Tongue (tissue), 2 donors: ENCODE data around the gene RBM19. TPM values are rescaled to one million over a fixed set of nuclear protein-coding genes. Genes with fewer than 3 reads are reported as not detected.
"Not testable (repeated sequence)": the region's sequence is repeated elsewhere in the genome, so short reads cannot be mapped to it uniquely, and the experiment has no call there.

Experiments used
- DNase-seq: peaks from one replicate; pipeline ENCODE4 v3.0.0-alpha.2; 2015
- total RNA-seq: library from RNA; depleted of rRNA; stranded (reverse); fragments of >200 nt; gene quantifications from one replicate; pipeline ENCODE4 v1.2.3, GENCODE V29; 2014

The RBM19 gene
- total RNA-seq, 1 donor from 2014 or later = 19.5 TPM

DNA sequence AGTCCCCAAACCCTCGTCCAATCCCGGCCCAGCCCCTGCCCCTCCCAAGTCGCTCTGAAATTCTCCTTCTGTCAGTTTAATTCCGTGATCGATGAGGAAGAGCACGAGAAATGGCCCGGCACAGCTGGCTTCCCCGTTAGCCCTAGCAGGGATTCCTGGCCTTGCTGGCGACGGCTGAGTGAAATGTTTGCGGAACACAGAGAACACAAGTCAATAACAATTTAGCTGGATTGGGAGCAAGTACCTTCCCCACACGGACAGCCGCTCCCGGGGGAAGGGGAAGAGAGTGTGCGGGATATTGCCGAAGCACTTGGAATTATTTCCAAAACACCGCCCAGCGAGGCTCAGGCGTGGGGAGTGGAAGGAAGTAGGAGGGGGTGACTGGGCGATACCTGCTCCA is 134.6 kb downstream of the RBM19 start:
- DNase-seq = no peak

DNA sequence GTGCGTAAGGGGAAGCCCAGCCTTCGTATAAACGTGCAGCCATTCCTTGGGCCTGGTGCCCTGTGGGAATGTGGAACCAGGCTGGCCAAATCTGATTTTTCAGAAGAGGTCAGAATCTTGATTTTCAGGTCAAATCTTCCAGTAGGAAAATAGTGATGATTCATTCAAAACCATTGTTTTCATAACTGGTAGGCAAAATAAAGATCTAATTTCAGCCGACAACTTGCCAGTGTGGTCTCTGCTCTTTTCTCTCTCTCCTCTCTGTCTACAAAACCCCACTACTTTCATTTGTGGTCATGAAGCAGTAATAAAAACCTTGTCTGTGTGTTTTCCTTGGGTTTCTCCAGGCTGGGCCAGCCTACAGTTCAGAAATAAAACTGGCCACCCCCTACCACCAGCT is 135.1 kb downstream of the RBM19 start:
- DNase-seq = no peak

DNA sequence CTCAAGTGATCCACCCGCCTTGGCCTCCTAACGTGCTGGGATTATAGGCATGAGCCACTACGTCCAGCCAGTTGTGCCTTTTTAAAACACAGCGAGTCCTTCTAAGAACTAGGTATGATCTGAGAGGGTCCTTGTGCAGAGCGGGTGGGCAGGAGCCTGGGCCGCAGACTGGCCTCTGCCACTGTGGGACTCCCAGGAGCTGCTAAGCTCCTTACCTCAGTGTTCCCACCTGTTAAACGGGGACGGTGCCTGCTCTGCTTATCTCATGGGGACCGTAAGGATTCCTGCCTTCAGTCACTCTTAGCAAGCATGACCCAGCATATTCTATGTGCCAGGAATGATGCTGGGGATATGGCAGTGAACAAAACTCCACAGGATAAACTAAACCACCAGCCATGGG is 136.9 kb downstream of the RBM19 start:
- no peak for DNase-seq

DNA sequence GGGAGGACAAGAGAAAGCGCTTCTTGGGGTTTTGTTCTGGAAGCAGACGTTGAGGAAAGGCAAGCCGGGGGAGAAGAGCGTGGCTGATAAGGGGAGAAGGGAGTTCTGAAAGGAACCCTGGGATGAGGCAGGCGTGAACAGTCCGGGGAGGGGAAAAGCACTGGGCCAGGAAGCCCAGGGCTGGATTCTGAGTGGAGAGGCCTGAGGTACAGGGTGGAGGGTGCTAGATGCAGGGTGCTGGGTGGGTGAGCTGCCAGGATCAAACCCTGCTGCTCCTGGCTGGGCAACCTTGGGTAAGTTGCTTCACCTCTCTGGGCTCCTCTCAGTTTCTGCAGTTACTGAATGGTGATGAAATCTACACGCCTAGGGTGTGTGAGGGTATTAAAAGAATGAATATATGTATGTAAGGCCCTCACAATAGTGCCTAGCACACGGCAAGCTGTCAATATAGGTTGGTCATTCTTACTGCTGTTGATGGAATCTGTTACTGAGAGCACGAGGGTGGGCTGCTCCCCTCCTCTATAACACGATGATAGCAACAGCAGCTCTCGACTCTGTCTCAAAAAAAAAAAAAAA is 138.5 kb downstream of the RBM19 start:
- DNase-seq = no peak

DNA sequence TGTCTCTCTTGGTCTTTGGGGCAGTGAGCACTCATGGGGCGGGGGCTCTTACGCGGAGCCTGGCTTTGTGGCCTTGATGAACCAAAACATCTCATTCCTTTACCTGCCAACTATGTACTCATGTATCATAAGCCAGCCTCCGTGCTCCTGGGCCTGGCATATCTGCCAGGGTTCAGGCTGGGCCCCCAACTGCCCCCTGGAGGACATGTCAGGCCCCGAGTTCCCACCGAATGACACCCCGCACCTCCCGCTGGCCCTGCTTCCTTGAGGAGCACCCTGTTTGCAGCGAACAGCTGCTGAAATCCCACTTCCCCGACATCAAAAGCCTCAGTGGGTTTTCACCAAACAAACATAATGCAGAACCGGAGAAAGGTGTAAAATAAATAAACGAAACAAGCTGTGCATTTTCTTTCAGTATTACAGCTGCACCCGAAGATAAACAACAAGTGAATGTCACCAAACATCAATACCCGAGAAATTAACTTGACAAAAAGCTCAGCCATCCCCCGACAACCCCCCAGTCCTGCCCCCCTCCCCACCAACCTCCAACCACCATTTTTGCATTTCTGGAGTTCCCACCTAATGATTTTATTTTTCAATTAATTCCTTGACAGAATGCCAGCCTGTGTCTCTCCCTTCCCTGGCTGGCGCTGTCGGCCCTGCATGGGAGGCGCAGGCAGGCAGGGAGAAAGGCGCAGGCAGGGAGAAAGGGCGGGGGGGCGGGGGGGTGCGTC is 139.2 kb downstream of the RBM19 start:
- DNase-seq = no peak

DNA sequence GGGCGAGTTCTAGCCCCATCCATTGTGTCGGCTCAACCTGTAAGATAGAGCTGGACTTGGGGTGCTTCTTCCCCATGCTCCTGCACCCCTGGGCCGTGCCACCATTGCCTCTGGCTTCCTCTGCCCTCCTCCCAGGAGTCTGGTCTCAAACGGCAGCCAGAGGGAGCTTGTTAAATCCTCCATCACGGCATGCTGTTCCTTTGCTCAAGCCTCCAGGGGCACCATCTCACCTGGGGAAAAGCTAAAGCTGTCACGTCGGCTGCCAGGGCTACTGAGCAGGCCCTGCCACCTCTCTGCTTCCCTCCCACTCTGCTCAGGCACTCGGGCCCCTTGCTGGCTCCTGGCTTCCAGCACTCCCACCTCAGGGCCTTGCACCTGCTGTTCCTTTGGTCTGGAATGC is 140.4 kb downstream of the RBM19 start:
- DNase-seq = no peak

DNA sequence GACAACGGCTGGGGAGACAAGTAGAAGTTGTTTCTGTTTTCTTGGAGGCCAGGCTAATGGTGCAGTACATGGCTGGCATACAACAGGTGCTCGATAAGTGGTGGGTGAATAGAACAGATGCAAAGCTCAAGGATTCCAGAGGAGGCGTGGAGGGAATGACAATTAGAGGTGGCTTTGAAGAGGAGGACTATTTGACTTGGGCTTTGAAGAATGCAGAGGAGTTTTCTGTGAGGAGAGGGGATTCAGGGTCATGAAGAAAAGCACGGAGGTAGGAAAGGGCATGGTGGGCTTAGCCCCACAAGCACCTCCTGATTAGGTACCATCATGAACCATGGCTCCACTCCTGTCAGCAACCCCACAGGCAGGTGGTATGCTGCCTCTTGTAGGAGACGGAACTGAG is 142.3 kb downstream of the RBM19 start:
- DNase-seq = no peak

DNA sequence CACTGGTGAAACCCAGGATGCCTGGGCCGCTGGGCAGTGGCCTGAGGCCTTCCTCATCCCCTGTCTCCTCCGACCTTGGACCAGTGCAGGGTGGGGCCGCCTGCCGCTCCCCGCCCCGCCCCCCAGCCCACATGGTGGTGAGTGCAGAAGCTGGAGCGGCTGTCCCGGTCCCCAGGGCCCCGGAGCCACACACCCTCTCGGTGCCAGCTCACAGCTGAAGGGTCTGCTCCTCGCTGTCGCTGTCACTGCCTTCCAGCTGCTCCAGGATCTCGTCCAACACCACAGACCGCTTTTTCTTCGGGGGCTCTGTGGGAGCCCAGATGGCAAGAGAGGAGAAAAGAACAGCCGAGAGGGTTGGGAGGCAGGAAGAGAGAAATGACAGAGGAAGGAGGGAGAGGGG is 143.1 kb downstream of the RBM19 start:
- DNase-seq = peak; percentile 91

DNA sequence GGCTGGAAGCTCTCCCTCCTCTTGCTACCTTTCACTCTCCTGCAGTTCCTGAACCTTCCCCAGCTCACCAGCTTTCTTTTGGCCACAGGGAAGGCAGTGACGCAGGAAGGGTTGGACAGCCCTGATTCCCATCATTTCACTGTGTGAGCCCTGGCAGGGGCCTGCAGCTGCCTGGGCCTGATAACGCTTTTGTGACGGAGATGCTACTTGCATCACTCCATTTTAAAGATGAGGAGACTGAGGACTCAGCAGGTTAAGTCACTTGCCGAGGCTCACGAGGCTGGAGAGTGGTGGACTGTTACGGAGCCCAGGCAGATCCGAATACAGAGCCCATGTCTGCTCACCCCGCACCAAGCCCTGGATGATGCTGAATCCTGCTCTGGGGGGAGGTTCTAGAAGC is 145.3 kb downstream of the RBM19 start:
- DNase-seq = no peak

DNA sequence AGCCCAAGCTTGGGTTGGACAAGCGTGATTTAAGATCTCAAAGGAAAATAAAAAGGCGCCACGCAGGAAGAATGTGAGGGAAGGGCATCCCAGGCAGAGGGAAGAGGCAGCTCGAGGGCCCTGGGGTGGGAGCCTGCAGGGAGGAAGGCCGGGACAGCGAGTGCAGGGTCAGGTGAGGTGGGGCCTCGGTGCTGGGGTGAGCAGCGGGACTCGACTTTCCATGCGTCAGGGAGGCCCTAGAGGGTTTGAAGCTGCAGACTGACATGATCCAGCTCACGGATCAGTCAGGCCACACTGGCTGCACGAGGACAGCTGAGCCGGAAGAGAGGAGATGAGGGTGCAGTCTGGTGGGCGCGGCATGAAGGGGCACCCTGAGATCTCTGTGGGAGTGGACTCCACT is 145.8 kb downstream of the RBM19 start:
- DNase-seq = no peak

DNA sequence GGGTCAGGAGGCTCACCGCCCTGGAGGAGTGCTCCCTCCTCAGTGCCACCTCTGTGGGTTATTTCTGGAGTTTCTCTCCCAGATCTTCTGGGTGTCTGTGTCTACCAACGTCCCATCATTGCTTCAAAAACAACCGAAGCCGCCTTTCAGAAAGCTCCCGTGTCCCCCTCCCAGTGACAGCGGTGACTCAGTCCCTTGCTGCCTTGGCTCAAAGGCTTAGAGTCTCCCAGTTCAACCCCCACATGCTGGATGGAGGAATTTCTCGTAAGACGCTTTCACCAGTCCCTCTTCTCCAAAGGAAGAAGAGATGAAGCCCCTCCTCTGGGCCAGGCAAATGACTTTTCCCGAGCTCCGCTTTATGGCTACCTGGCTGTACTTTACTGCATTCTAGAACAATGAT is 146.6 kb downstream of the RBM19 start:
- DNase-seq = no peak

DNA sequence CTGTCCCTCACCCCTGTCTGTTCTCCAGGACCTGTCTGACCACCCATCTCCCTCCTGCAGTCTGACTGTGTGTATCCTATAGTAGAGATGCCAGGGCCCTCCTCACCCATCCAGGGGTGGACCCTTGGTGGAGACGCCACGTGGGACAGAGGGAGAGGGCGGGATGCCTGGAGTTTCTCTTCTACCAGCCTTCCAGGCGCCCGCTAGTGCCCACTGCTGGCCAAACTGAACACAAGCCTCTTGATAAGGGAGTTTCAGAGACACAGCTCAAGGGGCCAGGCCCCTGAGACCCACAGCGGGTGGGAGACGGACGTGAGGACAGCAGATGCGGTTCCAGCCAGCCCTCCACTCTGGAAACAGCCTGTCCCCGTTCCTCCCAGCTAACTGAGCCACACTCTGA is 147.3 kb downstream of the RBM19 start:
- no peak for DNase-seq

DNA sequence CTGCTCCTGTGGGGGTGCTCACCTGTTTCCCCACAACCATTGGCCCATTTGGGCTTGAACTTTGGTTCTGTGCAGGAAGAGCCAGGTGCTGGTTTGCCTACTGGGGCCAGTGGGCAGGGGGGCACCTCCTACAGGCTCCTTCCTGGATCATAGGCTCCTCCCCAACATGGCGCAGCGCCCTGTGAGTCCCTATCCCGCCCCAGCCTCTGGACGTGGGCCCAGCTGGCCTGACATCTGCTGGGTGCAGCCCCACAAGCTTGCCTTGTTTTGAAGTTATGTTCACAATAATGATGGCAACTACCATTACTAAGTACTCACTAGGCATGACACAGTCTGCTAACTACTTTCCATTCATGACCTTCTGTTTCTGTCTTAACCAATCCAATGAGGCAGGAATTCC is 147.8 kb downstream of the RBM19 start:
- peak; percentile 82 for DNase-seq

DNA sequence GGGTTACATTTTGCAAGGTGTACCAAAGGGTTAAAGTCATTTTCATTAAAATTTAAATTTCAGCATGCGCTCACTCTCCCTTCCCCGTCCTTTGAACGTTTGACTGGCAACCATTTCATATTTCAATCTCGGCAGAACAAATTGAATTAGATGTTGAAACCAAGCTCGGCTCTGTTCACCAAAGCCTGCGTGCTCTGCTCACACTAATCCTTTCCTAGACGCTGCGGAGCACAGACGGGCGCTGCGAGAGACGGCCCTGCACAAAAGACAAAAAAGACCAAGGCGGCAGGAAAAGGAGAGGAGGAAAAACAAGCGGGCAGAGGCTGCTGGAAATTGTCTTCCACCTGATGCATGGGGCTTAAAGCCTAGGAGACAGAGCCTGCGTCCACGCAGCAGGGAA is 149.3 kb downstream of the RBM19 start:
- DNase-seq = peak; percentile 35

DNA sequence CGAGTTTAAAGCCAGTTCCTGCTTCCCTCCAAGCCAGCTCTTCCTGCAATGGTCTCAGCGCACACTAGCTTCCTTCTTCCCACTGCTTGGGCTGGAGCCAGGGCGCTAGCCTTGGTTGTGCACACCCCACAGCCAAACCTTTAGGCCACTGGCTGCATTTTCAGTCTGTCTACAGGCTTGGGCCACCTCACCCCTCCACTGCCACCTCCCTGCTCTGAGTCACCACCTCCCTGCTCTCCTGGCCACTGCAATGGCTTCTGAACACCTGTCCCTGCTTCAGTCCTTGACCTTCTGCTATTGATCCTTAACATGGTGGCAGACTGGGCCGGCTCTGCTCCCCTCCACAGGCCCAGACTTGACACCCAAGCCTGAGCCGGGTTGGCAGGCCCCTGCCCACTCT is 151.1 kb downstream of the RBM19 start:
- DNase-seq = no peak

DNA sequence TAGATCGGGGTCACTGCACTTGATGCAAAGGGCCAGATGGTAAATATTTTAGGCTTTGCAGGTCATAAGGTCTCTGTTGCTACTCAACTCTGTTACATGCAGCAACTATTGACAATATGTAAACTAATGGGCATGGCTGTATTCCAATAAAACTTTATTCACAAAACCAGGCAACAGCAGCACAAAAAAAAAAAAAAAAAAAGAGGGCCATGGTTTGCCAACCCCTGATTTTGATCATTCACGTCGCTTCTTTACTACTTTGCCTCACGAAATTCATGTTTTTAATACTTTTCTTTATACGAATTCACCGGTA is 152.9 kb downstream of the RBM19 start:
- DNase-seq = no peak

DNA sequence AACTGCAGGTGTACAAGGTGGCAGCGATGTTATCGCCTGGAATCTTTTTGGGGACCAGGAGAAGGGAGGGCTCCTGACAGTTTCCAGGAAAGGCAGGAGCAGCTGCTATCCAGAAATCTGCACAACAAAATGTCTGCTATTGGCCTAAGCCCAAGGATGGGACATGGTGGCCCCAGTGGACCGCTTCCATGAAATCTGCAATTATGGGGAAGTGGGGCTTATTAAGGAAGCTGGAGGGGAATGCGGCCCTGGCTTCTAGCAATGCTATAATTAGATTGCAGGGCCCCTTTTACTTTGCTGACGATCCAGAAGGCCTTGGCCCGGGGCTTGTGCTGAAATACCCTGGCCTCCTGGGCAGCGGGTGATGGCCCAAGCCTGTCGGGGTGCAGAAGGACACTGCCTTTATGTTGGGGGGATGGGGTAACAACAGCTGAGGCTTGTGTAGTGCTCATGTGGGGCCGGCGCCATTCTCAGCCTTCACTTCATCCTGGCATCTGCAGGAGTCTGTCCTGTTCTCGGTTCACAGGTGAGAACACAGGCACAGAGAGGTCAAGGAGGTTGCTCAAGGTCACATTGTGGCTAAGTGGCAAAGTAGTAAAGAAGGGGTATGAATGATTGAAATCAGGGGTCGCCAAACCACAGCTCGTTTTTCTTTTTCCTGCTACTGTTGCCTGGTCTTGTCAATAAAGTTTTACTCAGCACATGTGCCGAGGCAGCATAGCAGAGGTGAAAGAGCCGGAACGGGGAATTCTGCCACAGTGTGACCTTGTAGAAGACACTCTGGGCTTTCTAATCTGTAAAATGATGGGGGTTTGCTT is 153.5 kb downstream of the RBM19 start:
- DNase-seq = peak; percentile 93

DNA sequence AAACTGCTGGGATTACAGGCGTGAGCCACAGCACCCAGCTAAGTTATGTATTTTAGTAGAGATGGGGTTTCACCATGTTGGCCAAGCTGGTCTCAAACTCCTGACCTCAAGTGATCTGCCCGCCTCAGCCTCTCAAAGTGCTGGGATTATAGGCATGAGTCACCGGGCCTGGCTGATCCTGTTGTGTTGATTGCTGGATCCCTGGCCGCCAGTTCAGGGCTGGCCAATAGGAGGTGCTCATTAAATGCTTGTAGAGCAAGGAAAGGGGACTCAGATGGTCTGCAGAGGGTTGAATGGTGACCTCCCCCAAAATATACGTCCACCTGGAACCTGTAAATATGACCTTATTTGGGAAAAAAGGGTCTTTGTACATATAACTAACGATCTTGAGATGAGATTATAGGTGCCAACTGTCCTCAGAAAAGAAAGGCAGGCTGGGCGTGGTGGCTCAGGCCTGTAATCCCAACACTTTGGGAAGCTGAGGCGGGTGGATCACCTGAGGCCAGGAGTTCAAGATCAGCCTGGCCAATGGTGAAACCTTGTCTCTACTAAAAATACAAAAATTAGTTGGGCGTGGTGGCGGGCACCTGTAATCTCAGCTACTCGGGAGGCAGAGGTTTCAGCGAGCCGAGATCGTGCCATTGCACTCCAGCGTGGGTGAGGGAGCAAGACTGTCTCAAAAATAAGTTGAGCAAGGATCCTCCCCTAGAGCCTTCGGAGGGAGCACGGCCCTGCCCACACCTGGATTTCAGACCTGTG is 156.5 kb downstream of the RBM19 start:
- not testable (repeated sequence) for DNase-seq

DNA sequence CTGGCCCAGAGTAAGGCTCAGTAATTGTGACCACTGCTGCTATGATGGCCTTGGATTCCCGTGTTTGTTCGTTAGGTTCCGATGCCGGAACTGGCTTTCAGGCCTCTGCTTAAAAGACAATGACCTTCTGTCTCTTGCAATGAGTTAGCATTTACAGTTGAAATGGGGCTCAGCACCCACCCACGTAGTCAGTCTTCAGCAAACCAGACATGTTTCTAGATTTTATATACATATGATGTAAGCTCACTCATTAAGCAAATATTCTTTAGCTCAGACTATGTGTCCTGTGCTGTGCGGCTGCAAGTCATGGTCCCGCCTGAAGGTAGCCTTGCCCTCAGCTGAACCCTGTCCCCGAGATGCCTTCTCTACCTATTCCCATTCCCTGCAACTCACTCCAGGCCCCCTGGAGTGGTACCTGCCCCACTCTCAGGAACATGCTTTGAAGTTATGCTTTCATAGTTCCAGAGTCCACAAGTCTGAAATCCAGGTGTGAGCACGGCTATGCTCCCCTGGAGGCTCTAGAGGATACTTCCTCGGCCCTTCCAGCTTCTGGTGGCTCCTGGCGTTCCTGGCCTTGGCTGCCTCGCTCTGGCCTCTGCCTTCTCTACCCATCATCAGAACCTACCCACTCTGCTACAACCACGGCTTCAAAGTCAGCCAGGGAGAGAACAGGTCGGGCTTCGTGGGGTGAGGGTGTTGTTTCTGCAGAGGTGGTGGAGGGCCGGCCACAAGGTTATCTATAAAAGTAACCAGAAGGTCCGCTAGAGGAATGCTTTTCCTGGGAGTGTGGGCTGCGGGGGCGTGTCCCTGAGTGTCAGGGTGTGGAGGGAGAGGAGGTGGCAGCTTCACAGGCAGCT is 157.8 kb downstream of the RBM19 start:
- DNase-seq = no peak

DNA sequence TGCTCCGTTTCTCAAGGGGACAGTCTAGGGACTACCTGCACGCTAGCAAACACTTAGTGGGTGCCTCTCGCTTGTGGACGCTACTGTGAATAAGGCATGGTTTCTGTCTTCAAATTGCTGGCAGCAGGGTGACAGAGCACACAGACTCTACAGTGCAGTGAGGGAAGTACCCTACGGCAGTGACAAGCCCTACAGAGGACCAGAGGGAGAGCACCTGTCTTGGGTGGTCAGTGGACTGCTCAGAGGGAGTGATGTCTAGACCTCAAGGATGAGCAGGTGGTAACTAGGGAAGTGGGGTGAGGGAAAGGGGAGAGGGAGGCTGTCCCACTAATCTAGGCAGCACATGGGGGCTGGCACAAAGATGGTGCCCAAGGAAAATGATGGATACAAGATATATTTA is 160.5 kb downstream of the RBM19 start:
- DNase-seq = no peak

DNA sequence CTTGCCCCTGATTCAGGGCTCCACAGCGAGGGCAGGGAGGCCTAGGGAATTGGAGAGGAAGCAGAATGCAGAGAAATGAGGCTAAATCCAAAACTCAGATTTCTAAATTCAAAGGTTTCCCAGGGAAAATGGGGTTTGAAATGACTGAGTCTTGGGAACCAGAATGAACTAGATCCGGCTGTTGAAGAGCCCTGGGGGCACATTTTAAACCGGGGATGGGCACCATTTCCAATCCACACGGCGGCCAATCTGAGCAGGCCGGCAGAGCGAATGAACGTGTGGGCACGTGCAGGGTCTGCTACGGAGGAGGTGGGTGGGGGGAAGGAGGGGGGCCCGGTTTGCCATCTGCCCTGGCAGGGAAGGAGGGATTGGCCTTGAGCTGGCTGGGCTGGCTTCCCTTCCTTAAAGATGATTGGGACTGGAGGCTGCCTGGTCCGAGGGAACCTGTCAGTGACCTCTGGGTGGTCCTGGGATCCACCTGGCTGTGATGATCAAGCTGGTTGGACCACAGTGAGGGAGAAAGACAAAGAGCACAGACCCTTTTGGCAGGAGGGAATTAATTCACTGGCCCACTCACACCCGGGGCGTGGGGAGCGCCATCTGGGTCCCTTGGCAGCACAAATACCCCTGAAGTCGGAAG is 161.0 kb downstream of the RBM19 start:
- peak; percentile 37 for DNase-seq

DNA sequence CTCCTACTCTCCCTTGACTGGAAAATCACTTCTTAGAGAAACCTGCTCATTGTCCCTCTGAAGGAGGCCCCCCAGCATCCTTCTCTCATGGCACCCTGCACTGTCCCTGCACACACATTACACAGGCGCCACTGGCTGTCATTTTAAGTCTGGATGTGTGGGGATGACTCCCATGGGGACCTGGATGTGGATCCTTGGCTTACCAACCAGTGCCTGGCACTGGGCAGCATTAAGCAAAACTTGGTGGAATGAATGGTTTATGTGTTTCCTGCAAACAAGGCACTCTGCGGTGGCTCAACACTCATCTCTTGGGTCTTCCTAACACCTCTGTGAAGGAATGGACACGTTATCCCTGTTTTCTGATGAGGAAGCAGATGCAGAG is 162.4 kb downstream of the RBM19 start:
- DNase-seq = no peak
